HG03432 (cell line): ENCODE results near the gene SLC37A2.
A peak's percentile ranks its signal among the peaks of the same experiment; 100 is the strongest.

Source experiments
- ATAC-seq: cut with Tn5 transposase; IDR thresholded peaks from one replicate; pipeline ENCODE4 v1.9.1; 2021; ENCODE audit warnings: mild to moderate bottlenecking, moderate library complexity; ENCODE audit not compliant: unreplicated experiment

The SLC37A2 gene

DNA sequence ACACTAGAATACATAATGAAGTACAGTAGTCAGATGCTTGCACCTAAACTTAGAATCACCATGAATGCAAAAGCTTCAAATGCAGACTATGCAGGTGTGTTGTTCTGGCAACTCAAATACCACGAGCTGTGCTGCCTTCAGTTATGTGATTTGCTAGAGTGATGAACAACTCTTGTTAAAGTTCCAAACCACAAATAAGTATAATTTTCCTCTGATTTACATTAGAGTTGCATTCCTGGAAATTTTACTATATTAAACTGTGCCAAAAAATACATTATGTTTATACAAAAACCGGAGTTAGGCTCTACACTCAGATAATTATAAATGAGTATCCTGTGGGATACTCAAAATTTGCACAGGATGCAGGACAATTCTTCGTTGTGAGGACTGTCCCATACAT is 45.4 kb downstream of the SLC37A2 start:
- no peak for ATAC-seq

DNA sequence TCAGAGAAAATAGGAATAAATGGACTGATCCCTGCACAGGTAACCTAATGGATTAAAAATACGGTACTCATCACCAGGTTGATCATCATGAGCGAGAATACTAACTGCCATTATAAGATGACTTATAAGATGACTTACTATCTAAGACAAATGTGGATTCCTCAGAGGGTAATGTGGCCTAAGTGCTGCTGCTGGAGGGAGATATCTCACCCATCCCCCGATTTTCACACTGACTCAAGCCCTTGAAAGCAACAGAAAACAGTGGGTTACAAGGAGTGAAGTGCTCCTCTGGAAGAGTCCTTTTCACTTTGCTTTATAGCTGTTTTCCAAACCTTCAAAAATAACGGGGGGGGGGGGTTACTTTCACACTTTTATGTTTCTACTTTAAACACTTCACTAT is 47.4 kb downstream of the SLC37A2 start:
- ATAC-seq: no peak

DNA sequence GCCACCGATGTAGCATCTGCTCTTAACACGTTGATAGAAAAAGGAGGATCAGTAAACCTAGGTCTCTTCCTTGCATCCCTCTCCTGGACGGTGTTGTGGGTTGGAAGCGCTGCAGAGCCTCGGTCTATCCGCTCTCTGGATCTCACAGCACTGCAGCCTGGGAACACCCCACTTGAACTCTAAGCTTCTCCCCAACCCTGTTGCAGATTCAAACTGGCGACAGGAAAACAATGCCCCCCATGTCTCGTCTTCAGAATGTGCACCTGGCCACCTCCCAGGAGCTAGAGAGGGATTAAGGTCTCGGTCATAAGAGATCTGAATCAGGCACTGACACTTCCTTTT is 47.9 kb downstream of the SLC37A2 start:
- ATAC-seq: no peak

GRCh38 chr11:125111343-125112207 is 48.5 kb downstream of the SLC37A2 start, which contains the start of gene TMEM218:
TSS of gene TMEM218 (minus strand) at chr11:125111626. CDS start at chr11:125102241, 9,385 bp downstream.
- peak; percentile 99 for ATAC-seq

DNA sequence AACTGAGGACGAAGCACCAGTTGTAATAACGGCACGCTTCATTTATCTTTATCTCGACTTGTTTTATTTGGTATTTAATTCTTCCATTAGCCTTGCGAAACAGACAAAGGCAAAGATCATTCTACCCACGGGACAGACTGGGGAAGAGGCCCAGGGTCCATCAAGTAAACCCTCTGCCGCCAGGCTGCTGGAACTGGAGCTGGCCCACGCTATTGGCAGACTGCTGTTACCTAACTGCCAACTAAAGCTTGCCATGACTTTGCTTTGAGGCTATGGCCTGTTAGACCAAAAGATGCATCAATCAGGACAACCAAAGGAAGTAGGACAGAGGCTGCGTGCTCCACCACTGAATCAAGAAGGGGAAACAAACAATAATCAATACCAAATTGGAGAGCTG is 49.1 kb downstream of the SLC37A2 start:
- ATAC-seq: no peak

- ATAC-seq: no peak
Measured at GRCh38 chr11:125114518-125114917, 51.4 kb downstream of the SLC37A2 start.

DNA sequence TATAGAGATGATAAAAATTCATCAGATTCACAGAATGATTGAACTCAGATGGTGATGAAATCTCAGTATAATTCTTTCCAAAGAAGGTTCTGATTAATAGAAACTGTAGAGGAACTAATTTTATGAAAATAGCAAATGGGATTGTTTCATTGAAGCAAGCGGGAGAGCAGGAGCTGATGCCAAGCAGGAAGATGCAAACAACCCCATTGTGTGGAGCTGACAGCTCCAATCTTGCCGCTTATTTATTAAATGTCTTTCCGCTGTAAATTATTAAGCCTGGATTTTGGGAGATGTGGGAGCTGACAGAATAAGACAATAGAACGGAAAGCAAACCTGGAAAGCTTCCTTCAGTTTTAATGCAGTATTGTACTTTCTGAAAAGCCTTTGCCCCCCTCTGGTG is 54.3 kb downstream of the SLC37A2 start:
- ATAC-seq: no peak

DNA sequence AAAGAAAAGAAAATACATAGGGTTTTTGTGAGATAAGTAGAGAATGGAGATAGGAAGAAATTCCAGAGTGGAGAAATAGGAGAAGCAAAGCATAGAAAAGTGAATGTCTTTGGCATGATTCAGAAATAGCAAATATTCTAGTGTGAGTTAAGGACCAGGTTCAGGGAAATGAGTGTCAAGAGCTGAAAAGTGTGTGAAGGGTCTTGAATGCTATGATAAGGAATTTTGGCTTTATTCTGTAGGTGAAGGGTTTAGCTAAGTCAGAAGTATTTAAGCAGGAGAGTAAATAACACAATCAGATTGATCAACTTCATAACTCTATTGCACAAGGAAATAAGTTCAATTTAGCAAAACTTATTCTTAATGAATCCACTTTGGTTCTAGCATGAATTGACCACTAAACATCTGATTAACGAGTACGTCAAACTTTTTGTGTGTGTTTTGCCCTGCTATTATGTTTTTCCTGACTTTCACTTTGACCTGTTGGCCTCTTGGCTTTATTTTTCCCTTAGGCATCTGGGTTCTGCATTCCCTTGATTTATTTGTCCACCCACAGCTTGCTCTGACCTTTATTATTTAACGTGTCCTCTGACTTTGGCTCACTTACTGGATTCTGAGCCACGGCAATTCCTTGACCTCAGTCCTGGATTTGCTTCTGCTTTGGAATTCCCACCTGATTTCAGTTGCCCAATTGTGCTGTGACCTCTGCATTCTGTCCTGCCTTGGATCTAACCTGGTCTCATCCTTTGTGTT is 60.3 kb downstream of the SLC37A2 start:
- ATAC-seq: no peak

GRCh38 chr11:125123947-125124617 is 61.0 kb downstream of the SLC37A2 start:
- ATAC-seq: peak; percentile 75

DNA sequence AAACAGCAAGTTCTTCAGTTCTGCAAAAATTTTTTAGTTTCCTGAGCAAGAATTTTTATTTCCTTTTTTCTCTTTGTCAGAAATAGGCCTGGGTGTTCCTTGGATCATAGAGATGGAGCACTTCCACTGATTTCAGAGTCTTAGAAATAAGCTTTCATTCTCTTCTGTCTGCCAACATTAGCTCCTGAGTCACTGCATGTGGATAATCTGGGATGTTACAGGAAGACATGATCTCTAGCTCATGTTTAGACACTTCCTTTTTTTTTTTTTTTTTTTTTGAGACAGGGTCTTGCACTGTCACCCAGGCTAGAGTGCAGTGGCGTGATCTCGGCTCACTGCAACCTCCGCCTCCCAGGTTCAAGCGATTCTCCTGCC is 61.5 kb downstream of the SLC37A2 start:
- no peak for ATAC-seq

- no peak for ATAC-seq
Measured at GRCh38 chr11:125128450-125128849, 65.3 kb downstream of the SLC37A2 start.

DNA sequence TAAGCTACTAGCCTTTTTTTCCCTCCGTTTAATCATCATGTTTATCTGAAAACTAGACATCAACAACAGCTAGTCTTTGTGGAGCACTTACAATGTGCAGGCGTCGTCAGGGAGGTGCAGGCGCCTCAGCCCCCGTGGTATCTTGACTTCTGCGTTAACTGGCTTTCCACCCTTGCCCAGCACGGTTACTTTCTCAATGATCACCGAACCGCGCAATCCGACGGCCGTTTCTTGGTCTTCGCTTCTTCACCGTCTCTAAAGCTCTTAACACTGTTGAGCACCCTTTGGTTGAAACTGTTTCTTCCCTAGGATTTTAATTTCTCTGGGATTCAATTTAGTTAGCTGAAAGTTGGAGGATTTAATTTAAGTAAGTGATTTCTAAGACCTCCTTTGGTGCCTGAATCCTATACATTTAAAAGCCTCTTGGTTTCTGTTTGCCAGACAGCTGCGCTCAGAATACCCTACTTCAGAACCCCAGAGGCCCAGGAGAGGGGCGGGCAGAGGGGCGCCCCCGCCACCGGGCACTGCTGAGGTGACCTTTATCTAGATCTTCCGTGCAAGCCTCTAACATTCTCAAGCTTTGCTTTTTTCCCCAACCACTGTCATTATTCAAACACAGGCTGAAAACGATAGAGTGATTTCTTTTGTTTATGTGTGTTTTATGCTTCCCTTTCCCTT is 66.3 kb downstream of the SLC37A2 start:
- ATAC-seq: no peak

GRCh38 chr11:125132071-125132470 is 69.0 kb downstream of the SLC37A2 start:
- ATAC-seq: no peak

GRCh38 chr11:125132596-125132995 is 69.5 kb downstream of the SLC37A2 start:
- no peak for ATAC-seq

GRCh38 chr11:125136001-125136400 is 72.9 kb downstream of the SLC37A2 start:
- ATAC-seq: no peak

GRCh38 chr11:125138966-125139365 is 75.9 kb downstream of the SLC37A2 start:
- ATAC-seq: no peak

DNA sequence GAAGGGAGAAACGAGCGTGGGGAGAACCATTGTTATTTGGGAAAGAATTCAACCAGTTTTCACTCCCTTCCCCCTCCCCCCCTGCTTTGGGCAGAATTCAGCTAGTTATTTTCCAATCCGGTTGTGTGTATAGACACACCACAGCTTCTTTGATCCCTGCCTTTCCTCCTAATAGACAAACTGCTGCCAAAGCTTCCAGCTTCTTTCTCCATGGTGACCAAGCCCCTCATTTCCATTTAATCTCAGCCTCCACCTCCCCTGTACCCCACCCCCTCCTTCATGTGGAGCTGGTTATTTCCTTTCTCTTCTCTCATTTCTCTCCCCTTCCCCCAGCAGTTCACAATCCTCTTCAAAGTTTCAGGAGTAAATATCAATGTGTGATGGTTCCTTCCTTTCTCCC is 76.7 kb downstream of the SLC37A2 start:
- no peak for ATAC-seq
